CD4-positive, alpha-beta T cell treated with Interleukin-21 for 1 hour (primary cell): ENCODE results near the gene OAS3.
"Not testable (repeated sequence)": the region's sequence is repeated elsewhere in the genome, so short reads cannot be mapped to it uniquely, and the experiment has no call there.

Experiments
- DNase-seq: peaks from one replicate; pipeline ENCODE4 v3.0.0-alpha.2; 2020

OAS3 gene, protein sequence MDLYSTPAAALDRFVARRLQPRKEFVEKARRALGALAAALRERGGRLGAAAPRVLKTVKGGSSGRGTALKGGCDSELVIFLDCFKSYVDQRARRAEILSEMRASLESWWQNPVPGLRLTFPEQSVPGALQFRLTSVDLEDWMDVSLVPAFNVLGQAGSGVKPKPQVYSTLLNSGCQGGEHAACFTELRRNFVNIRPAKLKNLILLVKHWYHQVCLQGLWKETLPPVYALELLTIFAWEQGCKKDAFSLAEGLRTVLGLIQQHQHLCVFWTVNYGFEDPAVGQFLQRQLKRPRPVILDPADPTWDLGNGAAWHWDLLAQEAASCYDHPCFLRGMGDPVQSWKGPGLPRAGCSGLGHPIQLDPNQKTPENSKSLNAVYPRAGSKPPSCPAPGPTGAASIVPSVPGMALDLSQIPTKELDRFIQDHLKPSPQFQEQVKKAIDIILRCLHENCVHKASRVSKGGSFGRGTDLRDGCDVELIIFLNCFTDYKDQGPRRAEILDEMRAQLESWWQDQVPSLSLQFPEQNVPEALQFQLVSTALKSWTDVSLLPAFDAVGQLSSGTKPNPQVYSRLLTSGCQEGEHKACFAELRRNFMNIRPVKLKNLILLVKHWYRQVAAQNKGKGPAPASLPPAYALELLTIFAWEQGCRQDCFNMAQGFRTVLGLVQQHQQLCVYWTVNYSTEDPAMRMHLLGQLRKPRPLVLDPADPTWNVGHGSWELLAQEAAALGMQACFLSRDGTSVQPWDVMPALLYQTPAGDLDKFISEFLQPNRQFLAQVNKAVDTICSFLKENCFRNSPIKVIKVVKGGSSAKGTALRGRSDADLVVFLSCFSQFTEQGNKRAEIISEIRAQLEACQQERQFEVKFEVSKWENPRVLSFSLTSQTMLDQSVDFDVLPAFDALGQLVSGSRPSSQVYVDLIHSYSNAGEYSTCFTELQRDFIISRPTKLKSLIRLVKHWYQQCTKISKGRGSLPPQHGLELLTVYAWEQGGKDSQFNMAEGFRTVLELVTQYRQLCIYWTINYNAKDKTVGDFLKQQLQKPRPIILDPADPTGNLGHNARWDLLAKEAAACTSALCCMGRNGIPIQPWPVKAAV

DNA sequence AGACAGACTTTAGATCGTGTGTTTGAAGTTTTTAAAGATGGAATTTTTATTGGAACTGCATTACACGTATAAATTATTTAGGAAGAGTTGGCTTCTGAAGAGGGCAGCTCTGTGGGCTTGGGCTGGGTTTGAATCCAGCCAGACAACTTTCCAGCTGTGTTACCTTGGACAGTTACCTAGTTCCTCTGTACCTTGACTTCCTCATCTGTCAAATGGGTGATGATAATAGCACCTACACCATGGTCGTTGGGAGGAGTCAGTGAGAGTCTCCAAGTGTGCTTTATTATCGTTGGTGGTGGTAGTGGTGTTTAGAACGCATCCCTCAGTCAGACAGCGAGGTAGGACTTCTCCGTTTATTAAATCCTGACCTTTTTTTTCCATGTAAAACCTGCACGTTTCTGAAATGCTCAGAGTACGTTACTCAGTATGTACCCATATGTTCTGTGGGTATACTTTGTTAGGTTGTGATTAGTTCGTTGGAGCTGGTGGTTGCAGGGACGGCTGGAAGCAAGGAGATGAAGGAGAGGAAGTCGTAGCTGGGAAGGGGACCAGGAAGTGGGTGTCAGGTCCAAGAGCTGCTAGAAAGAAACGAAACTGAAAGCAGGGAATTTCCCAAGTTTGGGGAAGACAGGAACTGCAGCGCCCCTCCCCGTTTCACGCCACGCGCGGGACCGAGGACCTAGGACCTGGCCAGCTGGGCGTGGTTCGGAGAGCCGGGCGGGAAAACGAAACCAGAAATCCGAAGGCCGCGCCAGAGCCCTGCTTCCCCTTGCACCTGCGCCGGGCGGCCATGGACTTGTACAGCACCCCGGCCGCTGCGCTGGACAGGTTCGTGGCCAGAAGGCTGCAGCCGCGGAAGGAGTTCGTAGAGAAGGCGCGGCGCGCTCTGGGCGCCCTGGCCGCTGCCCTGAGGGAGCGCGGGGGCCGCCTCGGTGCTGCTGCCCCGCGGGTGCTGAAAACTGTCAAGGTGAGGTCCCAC is at the start of gene OAS3:
TSS of gene OAS3 (plus strand) at position 734 of the 979 bp plus-strand sequence. CDS start at position 791, 57 bp downstream.
- peak; percentile 87 for DNase-seq

DNA sequence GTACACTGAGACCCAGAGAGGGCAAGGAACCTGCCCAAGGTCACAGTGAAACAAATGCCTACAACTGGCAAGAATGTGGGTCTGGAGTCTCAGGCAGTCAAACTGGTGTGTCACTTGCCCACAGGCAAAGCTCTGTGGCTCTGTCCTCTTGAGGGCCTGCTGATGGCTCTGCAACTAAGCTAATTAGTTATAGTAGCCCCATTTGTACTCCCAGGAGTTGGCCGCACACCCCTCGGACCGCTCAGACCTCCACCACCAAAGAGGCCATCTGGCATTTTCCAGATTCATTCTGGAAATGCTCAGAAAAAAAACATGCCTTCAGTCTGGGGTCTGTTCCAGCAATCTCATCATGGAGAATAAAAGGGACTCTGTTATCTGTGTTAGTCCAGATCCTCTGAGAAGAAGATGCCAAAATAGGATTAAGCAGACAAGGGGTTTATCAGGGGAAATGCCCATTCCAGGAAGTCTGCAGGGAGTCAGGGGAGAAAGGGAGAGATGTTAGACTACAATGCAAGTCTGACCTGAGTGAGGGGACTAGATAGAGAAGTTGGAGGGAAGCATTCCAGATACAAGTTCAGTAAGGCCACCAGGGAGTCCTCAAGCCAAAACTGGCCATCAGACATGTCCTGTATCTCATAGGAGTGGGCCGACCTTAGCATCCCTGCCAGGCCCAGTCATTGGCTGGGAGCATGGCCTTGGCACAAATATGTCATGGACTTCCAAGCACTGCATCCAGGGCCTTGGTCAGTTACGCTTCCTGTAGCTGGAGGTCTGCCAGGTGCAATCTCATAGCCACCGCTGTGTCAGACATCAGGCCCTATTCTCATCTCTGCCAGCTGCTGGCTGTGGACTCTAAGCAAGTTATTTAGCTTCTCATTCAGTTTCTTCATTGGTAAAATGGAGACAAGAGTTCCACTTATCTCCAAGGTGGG is 46.9 kb upstream of the OAS3 start:
- DNase-seq, result no peak

DNA sequence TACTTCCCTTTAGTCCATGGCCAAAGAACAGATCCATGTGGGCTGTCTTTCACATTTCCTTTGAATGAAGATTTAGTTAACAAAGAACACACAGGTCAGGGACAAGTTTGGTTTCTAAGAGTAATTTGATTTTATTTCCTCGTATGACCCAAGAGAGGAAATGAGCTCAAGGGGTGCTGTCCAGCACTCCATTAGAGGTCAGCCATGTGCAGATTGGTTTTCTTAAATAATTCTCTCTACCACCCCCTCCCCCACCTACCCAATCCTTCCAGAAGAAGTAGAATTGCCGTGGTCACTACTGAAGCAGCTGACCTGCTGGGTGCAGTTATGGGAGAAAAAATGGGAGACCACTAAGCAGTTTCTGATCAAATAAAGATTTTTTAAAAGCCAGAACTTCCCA is 45.4 kb upstream of the OAS3 start:
- no peak for DNase-seq

DNA sequence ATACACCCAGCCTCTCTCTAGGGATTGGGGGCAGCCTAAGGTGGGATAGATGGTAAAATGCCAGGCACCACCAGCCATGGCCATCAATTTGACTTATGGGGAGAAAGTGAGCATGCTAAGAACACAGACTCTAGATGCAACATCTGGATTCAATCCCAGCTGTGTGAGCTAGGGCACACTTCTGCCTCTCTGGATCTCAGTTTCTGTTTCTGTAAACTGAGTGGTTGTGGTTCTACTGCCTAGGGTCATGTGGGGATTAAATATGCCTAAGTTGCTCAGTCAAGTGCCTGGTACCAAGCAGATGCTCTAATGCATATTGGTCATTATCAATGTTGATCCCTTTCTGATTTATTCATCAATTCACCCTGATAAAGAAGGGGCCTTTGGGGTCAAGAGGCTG is 44.1 kb upstream of the OAS3 start:
- DNase-seq, result no peak

DNA sequence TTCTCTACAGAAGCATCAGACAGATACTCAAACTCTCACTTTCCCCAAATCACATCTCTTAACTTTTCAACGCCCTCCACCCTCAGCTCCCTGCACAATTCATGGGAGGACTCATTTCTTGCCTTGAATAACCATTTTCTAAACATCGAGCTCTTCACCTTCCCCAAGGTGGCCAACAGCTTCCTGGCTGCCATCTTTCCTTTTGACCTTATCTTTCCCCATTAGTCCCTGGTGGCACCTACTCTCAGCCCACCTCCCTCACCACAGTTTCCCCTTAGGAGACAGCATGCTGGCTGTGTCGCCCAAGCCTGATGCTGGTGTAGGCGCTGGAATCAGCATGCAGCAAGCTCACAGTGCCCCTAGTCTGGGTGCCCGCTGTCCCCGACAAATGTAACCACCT is 39.9 kb upstream of the OAS3 start:
- DNase-seq, result no peak

DNA sequence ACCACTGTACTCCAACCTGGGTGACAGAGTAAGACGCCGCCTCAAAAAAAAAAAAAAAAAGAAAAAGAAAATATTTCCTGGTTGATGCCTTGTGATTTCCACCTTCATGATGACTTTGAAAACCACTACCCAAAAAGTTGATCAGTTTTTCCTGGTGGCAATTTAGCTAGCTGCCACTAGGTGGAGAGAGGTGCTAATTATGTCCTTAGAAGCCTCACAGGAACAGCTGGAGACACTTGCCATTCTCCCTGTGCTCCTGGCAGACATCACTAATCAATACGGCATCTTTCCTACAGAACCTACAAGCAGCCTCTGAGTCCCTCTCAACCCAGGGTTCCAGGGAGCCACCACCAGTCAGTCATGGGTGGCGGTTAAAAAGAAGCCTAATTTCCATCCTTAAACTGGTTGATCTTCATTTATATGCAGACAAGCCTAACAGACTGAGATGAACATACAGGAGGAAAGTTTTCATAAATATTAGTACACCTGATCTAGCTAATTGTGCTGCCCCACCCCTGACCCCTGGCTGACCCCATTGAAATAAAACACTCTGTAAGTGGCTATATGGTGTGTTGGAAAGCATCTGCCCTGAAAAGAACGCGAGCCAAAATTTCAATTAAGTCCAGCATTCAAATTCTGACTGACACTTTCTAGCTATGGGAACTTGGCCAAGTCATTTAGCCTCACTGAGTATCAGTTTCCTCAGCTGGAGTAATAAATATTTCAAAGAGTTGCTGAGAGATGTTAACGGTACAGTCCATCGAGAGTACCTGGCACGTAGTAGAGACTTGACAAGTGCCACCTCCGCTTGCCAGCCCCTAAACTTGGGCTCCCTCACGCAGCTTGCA is 37.8 kb upstream of the OAS3 start:
- DNase-seq, result peak; percentile 67

DNA sequence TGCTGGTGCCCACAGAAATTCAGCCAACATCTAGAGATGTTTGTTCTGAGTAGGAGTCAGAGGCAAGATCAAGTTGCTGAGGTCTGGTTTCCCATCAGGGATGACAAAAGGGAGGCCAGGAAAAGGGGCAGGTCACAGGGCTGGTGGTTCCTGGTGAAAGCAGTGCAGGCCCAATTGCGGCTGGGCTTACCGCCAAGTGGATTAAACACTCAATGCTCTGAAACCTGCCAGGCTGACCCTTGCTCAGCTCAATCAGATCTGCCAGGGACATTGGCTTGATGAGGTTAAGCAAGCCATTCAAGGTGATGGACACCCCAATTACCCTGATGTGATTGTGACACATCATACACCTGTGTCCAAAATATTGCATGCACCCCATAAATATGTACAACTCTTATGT is 37.0 kb upstream of the OAS3 start:
- DNase-seq, result no peak

DNA sequence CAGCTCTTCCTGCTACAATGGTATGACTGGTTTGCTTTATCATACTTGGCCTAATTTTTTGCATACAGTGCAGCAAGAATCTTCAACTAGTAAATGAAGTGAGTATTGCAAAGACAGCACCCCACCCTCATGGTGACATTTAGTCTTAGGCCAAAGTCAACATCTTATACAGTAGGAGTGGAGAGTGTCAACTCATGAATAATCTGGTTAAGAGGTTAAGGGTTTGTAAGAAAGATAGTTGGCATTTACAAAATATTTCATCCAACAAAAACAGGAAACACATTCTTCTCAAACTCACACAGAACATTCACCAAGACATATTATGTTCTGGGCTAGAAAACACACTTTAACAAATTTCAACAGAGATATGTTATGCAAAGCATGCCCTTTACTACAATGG is 33.7 kb upstream of the OAS3 start:
- no peak for DNase-seq

DNA sequence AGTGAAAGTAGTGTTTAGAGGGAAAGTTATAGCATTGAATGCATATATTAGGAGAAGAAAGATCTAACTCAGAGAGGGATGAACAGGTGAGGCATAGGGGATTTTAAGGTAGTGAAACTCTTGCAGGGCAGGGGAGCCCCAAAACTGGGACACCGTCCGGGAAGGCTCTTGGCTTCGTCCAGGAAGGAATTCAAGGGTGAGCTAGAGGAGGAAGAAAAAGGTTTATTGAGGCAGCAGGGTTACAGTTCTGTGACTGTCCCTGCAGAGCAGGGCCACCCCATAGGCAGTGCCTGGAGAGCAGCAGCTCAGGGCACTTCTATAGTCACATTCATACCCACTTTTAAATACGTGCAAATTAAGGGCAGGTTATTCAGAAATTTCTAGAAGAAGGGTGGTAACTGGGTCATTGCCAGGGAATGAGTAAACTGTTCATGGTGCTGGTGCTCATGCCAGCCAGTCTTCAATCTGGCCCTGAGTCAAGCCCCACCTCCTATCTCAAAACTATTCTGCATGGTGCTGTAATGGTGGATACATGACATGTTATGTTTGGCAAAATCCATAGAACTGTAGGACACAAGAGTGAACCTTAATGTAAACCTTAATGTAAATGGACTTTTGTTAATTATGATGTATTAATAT is 32.7 kb upstream of the OAS3 start:
- DNase-seq, result no peak

DNA sequence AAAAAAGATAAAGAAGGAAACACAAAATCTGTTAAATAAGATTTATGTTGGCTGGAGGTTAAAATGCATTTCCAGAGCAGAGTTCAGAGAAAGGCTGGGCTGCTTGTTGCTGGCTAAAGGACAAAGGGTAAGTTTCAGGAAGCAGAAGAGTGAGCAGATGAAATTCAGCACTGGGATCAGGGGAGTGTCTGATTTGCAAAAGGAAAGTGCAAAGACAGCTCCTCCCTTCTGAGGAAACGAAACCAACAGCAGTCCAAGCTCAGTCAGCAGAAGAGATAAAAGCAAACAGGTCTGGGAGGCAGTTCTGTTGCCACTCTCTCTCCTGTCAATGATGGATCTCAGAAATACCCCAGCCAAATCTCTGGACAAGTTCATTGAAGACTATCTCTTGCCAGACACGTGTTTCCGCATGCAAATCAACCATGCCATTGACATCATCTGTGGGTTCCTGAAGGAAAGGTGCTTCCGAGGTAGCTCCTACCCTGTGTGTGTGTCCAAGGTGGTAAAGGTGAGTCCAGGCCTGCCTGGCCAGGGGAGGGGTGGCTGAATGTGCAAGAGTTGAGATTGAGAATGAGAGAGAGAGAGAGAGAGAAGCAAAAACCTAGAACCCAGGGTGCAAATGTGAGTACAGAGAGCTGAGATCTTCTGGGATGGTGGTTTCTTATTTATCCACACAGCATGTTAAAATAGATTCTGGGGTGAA is 31.4 kb upstream of the OAS3 start, which contains the start of gene OAS1:
TSS of gene OAS1 (plus strand) at position 251 of the 703 bp plus-strand sequence. CDS start at position 329, 78 bp downstream.
- DNase-seq, result peak; percentile 61

DNA sequence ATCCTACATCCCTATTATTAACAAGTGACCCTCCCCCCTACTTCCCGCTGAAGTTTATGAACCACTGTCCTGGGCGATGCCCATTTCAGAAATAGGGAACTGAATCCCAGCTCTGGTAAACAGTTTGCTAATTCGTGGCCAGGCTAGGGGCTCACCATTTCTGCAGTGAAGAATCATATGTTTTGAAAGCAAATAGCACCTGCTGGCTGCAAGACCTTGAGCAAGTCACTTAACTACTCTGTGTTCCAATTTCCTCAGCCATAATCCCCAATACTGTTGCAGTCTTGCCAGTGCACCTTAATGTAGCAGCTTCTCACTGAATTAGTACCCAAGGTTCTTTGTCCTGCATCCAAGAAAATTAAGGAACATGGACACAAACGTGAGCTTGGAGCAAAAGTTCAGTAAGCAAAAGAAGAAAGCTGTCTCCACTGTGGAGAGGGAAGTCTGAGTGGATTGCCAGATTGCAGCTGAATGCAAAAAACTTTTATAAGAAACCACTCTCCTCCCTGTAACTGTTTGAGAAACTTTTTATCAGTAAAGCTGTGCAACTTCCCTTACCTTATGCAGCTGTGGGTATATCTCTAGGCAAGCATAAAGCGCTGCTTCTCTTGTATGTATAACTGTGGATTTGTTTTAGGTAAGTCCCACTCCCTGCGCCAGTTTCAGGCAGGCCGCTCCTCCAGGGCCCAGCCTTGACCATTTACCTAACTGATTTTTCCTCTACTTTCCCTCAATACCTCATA is 30.7 kb upstream of the OAS3 start:
- DNase-seq, result no peak

DNA sequence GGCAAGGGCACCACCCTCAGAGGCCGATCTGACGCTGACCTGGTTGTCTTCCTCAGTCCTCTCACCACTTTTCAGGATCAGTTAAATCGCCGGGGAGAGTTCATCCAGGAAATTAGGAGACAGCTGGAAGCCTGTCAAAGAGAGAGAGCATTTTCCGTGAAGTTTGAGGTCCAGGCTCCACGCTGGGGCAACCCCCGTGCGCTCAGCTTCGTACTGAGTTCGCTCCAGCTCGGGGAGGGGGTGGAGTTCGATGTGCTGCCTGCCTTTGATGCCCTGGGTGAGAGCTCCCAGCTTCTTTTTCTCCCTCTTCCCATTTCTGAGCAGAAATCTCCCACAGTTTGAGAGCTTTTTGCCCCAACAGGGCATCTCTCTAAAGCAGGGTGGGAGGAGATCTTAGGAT is 29.7 kb upstream of the OAS3 start:
- DNase-seq, result no peak

DNA sequence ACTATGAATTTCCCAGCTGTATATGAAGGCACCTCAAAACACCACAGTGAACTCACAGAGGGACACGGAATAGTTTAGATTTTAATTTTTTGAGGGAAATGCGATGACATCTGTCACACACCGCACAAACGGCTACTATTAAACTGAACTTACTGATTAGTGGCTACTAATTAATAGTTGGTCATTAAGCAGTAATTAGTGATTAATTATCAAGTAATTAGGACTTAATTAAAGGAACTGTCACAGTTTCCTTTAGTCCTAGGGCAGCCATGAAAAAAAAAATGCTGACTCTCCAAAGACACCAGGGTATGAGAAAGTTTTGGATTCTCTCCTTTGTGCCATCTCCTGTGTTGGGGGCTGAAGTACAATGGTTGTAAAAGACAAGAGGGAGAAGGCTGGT is 28.6 kb upstream of the OAS3 start:
- DNase-seq, result no peak

DNA sequence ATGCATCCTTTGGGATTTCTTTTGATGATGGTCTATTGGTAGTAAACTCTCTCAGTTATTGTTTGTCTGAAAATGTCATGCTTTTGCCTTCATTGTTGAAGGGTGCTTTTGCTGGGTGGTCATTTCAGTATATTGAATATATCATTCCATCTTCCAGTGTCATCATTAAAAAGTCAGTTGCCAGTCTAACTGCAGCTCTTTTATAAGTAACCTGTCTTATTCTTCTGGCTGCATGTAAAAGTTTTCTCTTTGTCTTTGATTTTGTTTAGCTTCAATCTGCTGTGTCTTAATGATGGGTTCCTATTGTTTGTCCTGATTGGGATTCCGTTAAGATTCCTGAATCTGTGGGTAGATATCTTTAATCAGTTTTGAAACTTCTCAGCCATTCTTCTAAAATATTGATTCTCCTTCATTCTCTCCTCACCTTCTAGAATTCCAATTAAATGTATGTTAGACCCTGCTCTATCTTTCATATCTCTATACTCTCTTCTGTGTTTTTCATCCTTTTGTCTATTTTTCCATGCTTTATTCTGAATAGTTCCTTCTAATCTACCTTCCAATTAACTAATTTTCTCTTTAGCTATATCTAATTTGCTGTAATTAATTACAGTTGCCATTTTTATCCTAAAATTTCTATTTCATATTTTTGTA is 25.1 kb upstream of the OAS3 start:
- DNase-seq, result no peak

DNA sequence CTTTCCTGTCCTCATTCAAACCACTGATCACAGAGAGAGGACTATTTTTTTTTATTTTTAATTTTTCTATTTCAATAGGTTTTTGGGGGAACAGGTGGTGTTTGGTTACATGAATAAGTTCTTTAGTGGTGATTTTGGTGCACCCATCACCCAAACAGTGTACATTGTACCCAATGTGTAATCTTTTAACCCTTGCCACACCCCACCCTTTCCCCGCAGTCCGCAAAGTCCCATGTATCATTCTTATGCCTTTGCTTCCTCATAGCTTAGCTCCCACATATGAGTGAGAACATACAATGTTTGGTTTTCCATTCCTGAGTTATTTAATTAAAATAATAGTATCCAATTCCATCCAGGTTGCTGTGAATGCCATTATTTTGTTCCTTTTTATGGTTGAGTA is 24.4 kb upstream of the OAS3 start:
- DNase-seq, result not testable (repeated sequence)

DNA sequence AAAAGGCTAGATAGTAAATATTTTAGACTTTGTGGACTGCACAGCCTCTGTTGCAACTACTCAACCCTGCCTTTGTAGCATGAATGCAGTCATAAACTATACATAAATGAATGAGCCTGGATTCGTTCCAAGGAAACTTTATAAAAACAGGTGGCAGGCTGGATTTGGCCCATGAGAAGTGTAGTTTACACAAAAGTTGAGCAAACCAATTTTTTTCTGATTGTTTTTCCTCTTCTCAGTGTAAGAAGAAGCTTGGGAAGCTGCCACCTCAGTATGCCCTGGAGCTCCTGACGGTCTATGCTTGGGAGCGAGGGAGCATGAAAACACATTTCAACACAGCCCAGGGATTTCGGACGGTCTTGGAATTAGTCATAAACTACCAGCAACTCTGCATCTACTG is 22.0 kb upstream of the OAS3 start:
- DNase-seq, result no peak

DNA sequence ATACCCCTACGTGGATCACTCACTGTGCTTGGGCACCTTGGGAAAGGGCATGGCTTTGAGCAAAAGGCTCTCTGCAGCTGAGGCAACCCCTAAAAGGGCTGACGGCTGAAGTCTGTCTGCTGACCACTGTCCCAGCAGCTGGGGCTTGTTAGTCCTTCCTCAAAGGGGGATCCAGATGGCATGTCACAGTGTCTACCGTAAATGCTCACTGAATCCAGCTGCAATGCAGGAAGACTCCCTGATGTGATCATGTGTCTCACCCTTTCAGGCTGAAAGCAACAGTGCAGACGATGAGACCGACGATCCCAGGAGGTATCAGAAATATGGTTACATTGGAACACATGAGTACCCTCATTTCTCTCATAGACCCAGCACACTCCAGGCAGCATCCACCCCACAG is 19.2 kb upstream of the OAS3 start:
- DNase-seq, result no peak

DNA sequence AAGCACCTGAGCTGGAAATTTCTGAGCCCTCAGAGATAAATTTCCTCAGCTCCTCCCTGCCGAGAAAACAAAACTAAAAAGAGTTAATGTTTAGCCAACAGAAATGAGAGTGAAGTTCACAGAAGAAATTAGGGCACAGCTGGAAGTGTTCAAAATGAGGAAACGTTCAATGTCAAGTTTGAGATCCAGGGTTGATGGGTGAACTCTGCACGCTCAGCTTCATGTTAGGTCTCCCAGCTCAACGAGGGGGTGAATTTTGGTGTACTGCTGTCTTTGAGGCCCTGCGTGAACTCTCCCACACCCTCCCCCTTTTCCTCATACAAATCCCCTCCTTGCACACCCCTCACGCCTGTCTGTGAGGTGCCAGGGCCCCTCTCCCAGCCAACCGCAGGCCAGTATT is 13.3 kb upstream of the OAS3 start:
- DNase-seq, result no peak
